ENCODE data around the gene PLA2G2C.

GRCh38 chr1:20166051-20166450 is 20.3 kb downstream of the PLA2G2C start:
- no peak for TF ChIP-seq POLR2AphosphoS5 (IDR thresholded peaks at IDR 0.05; ENCODE audit: insufficient read depth, low read depth, low read length)
- no peak for TF ChIP-seq POLR2A (IDR thresholded peaks at IDR 0.05; ENCODE audit: low read depth, low read length)
- TF ChIP-seq CTCF (IDR thresholded peaks at IDR 0.05; ENCODE audit: extremely low read depth in 1 of 2, insufficient read depth in 1 of 2, low read depth in 1 of 2, low read length in 2 of 2), result no peak
- TF ChIP-seq EZH2 (IDR thresholded peaks at IDR 0.05; ENCODE audit: borderline replicate concordance, low read depth, low read length, severe bottlenecking), result no peak
- no peak for TF ChIP-seq FOS (IDR thresholded peaks at IDR 0.05; ENCODE audit: borderline replicate concordance, insufficient read depth, low read length)
- no peak for TF ChIP-seq MAX (IDR thresholded peaks at IDR 0.05; ENCODE audit: insufficient read depth, insufficient read length)
- TF ChIP-seq JUN (IDR thresholded peaks at IDR 0.05; ENCODE audit: borderline replicate concordance, insufficient read depth, insufficient read length, low read depth), result no peak
- no peak for TF ChIP-seq MYC (IDR thresholded peaks at IDR 0.05; ENCODE audit: low read depth, low read length)
- TF ChIP-seq GATA2 (IDR thresholded peaks at IDR 0.05; ENCODE audit: insufficient read depth, insufficient read length, low read depth, low read length), result no peak

Data from endothelial cell of umbilical vein (primary cell).